Neural cell (in vitro differentiated cells): Measurements from ENCODE around the gene CAMK2D.

Experiments used
- POLR2AphosphoS5 ChIP-seq: IDR thresholded peaks from 2 replicates; pipeline ENCODE4 v1.6.1; 2012
- RAD21 ChIP-seq: fragments of 450-650 bp; conservative IDR thresholded peaks from 2 replicates; pipeline ENCODE4 v1.6.1; 2014; ENCODE audit warnings: antibody characterized with exemption, mild to moderate bottlenecking, moderate library complexity
- TF ChIP-seq, protein P1 (sequence below): fragments of 450-650 bp; IDR thresholded peaks from 2 replicates; pipeline ENCODE4 v1.5.1; 2014; ENCODE audit warnings: antibody characterized with exemption, mild to moderate bottlenecking, moderate library complexity; ENCODE audit not compliant: poor library complexity, severe bottlenecking

DNA sequence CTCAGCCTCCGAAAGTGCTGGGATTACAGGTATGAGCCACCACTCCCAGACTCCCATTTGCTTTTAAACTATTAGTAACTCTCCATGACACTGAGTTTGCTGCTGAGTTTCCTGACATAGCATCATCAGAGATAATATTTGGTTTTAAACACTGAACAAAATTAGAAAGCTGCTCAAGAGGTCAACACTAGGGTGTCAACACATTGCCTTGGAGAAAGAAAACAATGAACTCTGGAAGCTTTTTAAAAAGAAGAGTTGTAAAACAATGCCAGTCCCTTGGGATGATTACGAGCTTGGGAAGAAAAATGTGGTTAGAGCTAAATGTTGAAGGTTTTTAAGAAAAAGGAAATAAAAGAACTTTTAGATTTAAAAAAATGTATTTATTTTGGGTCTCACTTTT is 264.8 kb downstream of the CAMK2D start:
- TF ChIP-seq RAD21 (no peak), POLR2AphosphoS5 (no peak)
- TF ChIP-seq, protein P1, sequence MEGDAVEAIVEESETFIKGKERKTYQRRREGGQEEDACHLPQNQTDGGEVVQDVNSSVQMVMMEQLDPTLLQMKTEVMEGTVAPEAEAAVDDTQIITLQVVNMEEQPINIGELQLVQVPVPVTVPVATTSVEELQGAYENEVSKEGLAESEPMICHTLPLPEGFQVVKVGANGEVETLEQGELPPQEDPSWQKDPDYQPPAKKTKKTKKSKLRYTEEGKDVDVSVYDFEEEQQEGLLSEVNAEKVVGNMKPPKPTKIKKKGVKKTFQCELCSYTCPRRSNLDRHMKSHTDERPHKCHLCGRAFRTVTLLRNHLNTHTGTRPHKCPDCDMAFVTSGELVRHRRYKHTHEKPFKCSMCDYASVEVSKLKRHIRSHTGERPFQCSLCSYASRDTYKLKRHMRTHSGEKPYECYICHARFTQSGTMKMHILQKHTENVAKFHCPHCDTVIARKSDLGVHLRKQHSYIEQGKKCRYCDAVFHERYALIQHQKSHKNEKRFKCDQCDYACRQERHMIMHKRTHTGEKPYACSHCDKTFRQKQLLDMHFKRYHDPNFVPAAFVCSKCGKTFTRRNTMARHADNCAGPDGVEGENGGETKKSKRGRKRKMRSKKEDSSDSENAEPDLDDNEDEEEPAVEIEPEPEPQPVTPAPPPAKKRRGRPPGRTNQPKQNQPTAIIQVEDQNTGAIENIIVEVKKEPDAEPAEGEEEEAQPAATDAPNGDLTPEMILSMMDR = no peak
